SK-N-SH (cell line): Measurements from ENCODE around the gene PRKG1. TPM values are rescaled to one million over a fixed set of nuclear protein-coding genes. Genes with fewer than 3 reads are reported as not detected.

Experiments
- CTCF ChIA-PET: fragments of 300-600, 350-600 bp; formaldehyde crosslinking; extraction: SDS; loops from one replicate; lab custom pipeline; 2021; lab: Yijun Ruan, JAX
- POLR2A ChIA-PET: fragments of 350-600 bp; sonication (Branson Sonifier 250); formaldehyde crosslinking; extraction: SDS; loops from one replicate; lab custom pipeline; 2020; ENCODE audit warnings: antibody characterized with exemption, inconsistent platforms; lab: Yijun Ruan, JAX
- DNase-seq: peaks from one replicate; pipeline ENCODE4 v3.0.0; 2012
- H2AFZ ChIP-seq: fragments of 200-600 bp; sonication (generic); 2 replicates; pipeline ENCODE4 v1.8.1; 2016; ENCODE audit warnings: antibody characterized with exemption, mild to moderate bottlenecking, low read depth
- H3F3A ChIP-seq: fragments of 200-600 bp; sonication (generic); replicated peaks from 2 replicates; pipeline ENCODE3; 2016; ENCODE audit warnings: antibody characterized with exemption, mild to moderate bottlenecking; ENCODE audit not compliant: insufficient read depth
- H3K27ac ChIP-seq, 2 experiments: fragments of 200-500 bp in 1 of 2; fragments of 200-600 bp in 1 of 2; sonication (Bioruptor generic) in 1 of 2; sonication (generic), shearing (Covaris generic) in 1 of 2; 2 replicates each; pipeline versions ENCODE4 v1.5.1 to v1.6.1; 2014 to 2016; ENCODE audit warnings: low read depth in 2 of 2, inconsistent platforms in 1 of 2, low read length in 1 of 2, mild to moderate bottlenecking in 1 of 2, mixed read lengths in 1 of 2
- H3K27me3 ChIP-seq: fragments of 200-600 bp; sonication (generic), shearing (Covaris generic); 2 replicates; pipeline ENCODE4 v1.6.1; 2016; ENCODE audit warnings: mixed run types; ENCODE audit not compliant: insufficient read depth
- H3K36me3 ChIP-seq, 2 experiments: fragments of 200-500 bp in 1 of 2; fragments of 200-600 bp in 1 of 2; sonication (Bioruptor generic) in 1 of 2; sonication (generic) in 1 of 2; replicated peaks in 1 of 2; 2 replicates each; pipeline versions ENCODE3 to v1.5.1; 2014 to 2016; ENCODE audit warnings: low read length in 1 of 2, mild to moderate bottlenecking in 1 of 2; ENCODE audit not compliant: insufficient read depth in 2 of 2, control insufficient read depth in 1 of 2
- H3K4me1 ChIP-seq, 2 experiments: fragments of 200-500 bp in 1 of 2; fragments of 200-600 bp in 1 of 2; sonication (Bioruptor generic) in 1 of 2; sonication (generic), shearing (Covaris generic) in 1 of 2; 2 replicates each; pipeline versions ENCODE4 v1.5.1 to v1.6.1; 2014 to 2016; ENCODE audit warnings: low read depth in 1 of 2, low read length in 1 of 2, mixed run types in 1 of 2; ENCODE audit not compliant: insufficient read depth in 2 of 2, control insufficient read depth in 1 of 2
- H3K4me2 ChIP-seq: fragments of 200-600 bp; sonication (generic), shearing (Covaris generic); 2 replicates; pipeline ENCODE4 v1.6.1; 2017; ENCODE audit warnings: mixed run types
- H3K4me3 ChIP-seq, 2 experiments: fragments of 200-500 bp in 1 of 2; fragments of 200-600 bp in 1 of 2; sonication (Bioruptor generic) in 1 of 2; sonication (generic), shearing (Covaris generic) in 1 of 2; 2 replicates each; pipeline versions ENCODE4 v1.5.1 to v1.8.1; 2014 to 2016; ENCODE audit warnings: low read depth in 2 of 2, inconsistent platforms in 1 of 2, low read length in 1 of 2, mild to moderate bottlenecking in 1 of 2, mixed read lengths in 1 of 2, moderate library complexity in 1 of 2
- H3K79me2 ChIP-seq: fragments of 200-600 bp; sonication (generic); 2 replicates; pipeline ENCODE4 v1.8.1; 2017; ENCODE audit warnings: mild to moderate bottlenecking; ENCODE audit not compliant: insufficient read depth
- H3K9ac ChIP-seq: fragments of 200-600 bp; sonication (generic); 2 replicates; pipeline ENCODE4 v1.6.1; 2017; ENCODE audit warnings: mixed run types
- H3K9me2 ChIP-seq: fragments of 200-600 bp; sonication (generic); 2 replicates; pipeline ENCODE4 v1.6.1; 2017; ENCODE audit warnings: mixed run types
- H3K9me3 ChIP-seq: fragments of 200-600 bp; sonication (generic); 2 replicates; pipeline ENCODE4 v1.6.1; 2017; ENCODE audit warnings: mixed run types, mild to moderate bottlenecking, moderate library complexity
- H4K20me1 ChIP-seq: fragments of 200-600 bp; sonication (generic); 2 replicates; pipeline ENCODE4 v1.6.1; 2017; ENCODE audit warnings: mild to moderate bottlenecking, mixed run types; ENCODE audit not compliant: insufficient read depth
- CHD2 ChIP-seq: fragments of 150-350 bp; IDR thresholded peaks from 2 replicates; pipeline ENCODE4 v1.6.1; 2018; ENCODE audit warnings: low read length; ENCODE audit not compliant: partially characterized antibody
- ELF1 ChIP-seq: IDR thresholded peaks from 2 replicates; pipeline ENCODE4 v1.4.0; 2012
- FOSL2 ChIP-seq: IDR thresholded peaks from 2 replicates; pipeline ENCODE4 v1.4.0; 2012; ENCODE audit warnings: low read depth, mild to moderate bottlenecking, moderate library complexity, borderline replicate concordance
- GABPA ChIP-seq: IDR thresholded peaks from 2 replicates; pipeline ENCODE4 v1.4.0; 2012; ENCODE audit warnings: low read depth, mild to moderate bottlenecking
- MAX ChIP-seq: IDR thresholded peaks from 2 replicates; pipeline ENCODE4 v1.4.0; 2012; ENCODE audit warnings: low read depth
- MXI1 ChIP-seq: IDR thresholded peaks from 2 replicates; pipeline ENCODE4 v1.6.1; 2012; ENCODE audit warnings: mild to moderate bottlenecking, low read depth, low read length, improper control_type of control experiment
- REST ChIP-seq: IDR thresholded peaks from 2 replicates; pipeline ENCODE4 v1.6.1; 2012; ENCODE audit warnings: mild to moderate bottlenecking, low read depth, low read length, moderate library complexity
- SIN3A ChIP-seq: IDR thresholded peaks from 2 replicates; pipeline ENCODE4 v1.6.1; 2012; ENCODE audit warnings: low read depth, mild to moderate bottlenecking, low read length, moderate library complexity, borderline replicate concordance
- USF2 ChIP-seq: fragments of 150-350 bp; IDR thresholded peaks from 2 replicates; pipeline ENCODE4 v1.6.1; 2017; ENCODE audit warnings: antibody characterized with exemption, low read length, low read depth, borderline replicate concordance
- YY1 ChIP-seq: IDR thresholded peaks from 2 replicates; pipeline ENCODE4 v1.4.0; 2012; ENCODE audit warnings: low read depth, mild to moderate bottlenecking
- WGBS: methylation state at CpG from one replicate; pipeline ENCODE4 v1.1.6; 2017; ENCODE audit warnings: low lambda C conversion rate; 5-methylcytosine and 5-hydroxymethylcytosine counted together
- polyA plus RNA-seq, 3 experiments: library from polyadenylated mRNA; depleted of rRNA; stranded (reverse); fragments of >200 nt; gene quantifications; 2 replicates each; pipeline ENCODE4 v1.2.3, GENCODE V29; 2012
- TF ChIP-seq, protein P1 (sequence below): fragments of 150-350 bp; IDR thresholded peaks from 2 replicates; pipeline ENCODE4 v1.6.1; 2016; ENCODE audit warnings: mild to moderate bottlenecking, low read depth, low read length

PRKG1 gene
- polyA plus RNA-seq, 1 of the 3 experiments (the other 2 are of a cell fraction), result 4.1 TPM

DNA sequence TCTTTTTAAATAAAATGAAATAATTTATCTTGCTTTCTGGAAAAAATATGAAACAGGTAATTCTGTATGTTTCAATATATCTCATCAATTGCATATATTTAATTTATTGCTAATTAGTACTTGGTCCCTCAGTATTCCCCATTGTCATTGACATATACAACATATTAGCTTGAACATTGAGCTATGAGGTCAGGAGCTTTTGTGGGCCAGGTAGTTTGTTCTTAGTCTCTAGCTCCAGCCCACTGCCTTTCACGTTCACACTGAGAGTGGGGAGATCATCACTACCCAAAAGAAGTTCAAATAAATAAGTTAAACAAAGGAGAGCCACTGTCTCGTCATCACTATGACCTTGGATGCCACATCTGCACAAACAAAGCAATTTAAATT lies 1185.1 kb downstream of the PRKG1 start:
- POLR2A ChIA-PET, result no interaction called here

More for the DNA sequence above, 1185.1 kb downstream of the PRKG1 start:
- no peak for DNase-seq
- H4K20me1 ChIP-seq, result no peaks in the 10 kb centered on the region
- no peaks in the 10 kb centered on the region; a peak in 1 of 4 replicates for H3K4me1 ChIP-seq
- CTCF ChIA-PET, result interaction anchor here (0.6 to 0.9 kb wide), 3 partner anchors 229 to 1380 kb away, joined by 3 to 5 read pairs (median 4); no protein-coding TSS in a partner anchor
- no peak for TF ChIP-seq ELF1
- TF ChIP-seq MAX, result no peak
- TF ChIP-seq YY1, result no peak
- TF ChIP-seq SIN3A, result no peak
- no peak for TF ChIP-seq FOSL2
- TF ChIP-seq, protein P1, sequence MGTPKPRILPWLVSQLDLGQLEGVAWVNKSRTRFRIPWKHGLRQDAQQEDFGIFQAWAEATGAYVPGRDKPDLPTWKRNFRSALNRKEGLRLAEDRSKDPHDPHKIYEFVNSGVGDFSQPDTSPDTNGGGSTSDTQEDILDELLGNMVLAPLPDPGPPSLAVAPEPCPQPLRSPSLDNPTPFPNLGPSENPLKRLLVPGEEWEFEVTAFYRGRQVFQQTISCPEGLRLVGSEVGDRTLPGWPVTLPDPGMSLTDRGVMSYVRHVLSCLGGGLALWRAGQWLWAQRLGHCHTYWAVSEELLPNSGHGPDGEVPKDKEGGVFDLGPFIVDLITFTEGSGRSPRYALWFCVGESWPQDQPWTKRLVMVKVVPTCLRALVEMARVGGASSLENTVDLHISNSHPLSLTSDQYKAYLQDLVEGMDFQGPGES, result no peak
- TF ChIP-seq REST, result no peak
- no peak for TF ChIP-seq GABPA
- TF ChIP-seq MXI1, result no peak
- TF ChIP-seq CHD2, result no peak
- no peak for TF ChIP-seq USF2
- no peaks in the 10 kb centered on the region for H3K27me3 ChIP-seq
- H3K4me2 ChIP-seq, result no peak overlapping the region
- H3K79me2 ChIP-seq, result no peaks in the 10 kb centered on the region
- H2AFZ ChIP-seq, result no peak overlapping the region
- no peak overlapping the region for H3K4me3 ChIP-seq
- H3K9me3 ChIP-seq, result no peaks in the 10 kb centered on the region
- no peaks in the 10 kb centered on the region for H3K36me3 ChIP-seq
- no peaks in the 10 kb centered on the region for H3K9me2 ChIP-seq
- H3F3A ChIP-seq, result no peaks in the 10 kb centered on the region
- 66% methylated on average over 2 of the region's 2 CpGs for WGBS
- no peak overlapping the region for H3K27ac ChIP-seq
- no peak overlapping the region for H3K9ac ChIP-seq
